Fibroblast of skin of scalp (primary cell): ENCODE measurements around the gene ANKAR.

Source experiments
- DNase-seq: peaks from one replicate; pipeline ENCODE4 v3.0.0-alpha.2; 2013

The ANKAR gene

GRCh38 chr2:189719571-189719970 lies 45.1 kb downstream of the ANKAR start:
- DNase-seq: peak; percentile 7

- no peak for DNase-seq
Measured at GRCh38 chr2:189723192-189723591, 48.7 kb downstream of the ANKAR start.
